ENCODE measurements around the gene CFAP65. TPM values are rescaled to one million over a fixed set of nuclear protein-coding genes. Genes with fewer than 3 reads are reported as not detected.

The CFAP65 gene
- total and polyA plus RNA-seq, 2 of the 4 experiments (the other 2 are of a cell fraction), result not detected

DNA sequence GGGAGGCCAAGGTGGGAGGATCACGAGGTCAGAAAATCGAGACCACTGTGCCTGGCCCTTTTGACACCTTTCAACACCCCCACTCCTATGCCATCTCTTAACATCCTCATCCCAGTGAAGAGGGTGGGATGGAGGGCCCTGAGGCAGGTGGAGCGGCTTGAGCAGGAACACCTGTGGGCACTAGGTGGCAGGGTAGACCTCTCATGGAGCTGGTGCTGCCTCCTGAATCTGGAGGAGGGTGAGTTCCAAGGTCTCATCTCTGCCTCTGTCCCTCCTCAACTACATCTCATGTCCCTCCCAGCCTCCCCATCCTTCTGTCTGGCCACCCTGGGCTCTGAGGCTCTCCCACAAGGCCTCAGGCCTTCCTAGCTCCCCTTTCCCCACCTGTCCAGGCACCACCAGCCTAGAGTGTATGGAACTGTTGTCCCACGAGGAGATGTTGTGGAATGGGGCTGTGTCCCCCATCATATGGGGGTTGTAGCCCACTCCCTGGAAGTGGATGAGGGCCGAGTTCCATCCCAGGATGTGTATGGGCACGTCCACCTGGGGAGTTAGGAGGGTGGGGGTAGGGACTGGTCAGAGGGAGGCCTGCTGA lies 31.1 kb downstream of the CFAP65 start:
- Histone ChIP-seq H3K9me1 (ENCODE audit: insufficient read depth, low read length) (peaks cover 3% of the 10 kb centered on the region; the same call in 1 of the 2 replicates), H3K36me3 (ENCODE audit: control insufficient read depth, insufficient read depth, low read length) (no peaks in the 10 kb centered on the region), H2BK5ac (ENCODE audit: low read depth, low read length, poor library complexity, severe bottlenecking) (no peak overlapping the region), H2BK15ac (ENCODE audit: low read depth, low read length) (no peak overlapping the region), H4K91ac (ENCODE audit: insufficient read depth, low read depth, low read length) (no peak overlapping the region), H3K4ac (ENCODE audit: low read depth, low read length) (no peak overlapping the region), H3K27me3 (ENCODE audit: control insufficient read depth, insufficient read depth, low read length) (peaks cover 39% of the 10 kb centered on the region), H3K79me1 (ENCODE audit: low read depth in 1 of 2, low read length in 2 of 2) (no peaks in the 10 kb centered on the region), H2AK9ac (replicated peaks; ENCODE audit: low read depth, low read length, poor library complexity) (no peak overlapping the region), H3K9me3 (ENCODE audit: control insufficient read depth, insufficient read depth, low read length) (no peaks in the 10 kb centered on the region), H4K8ac (ENCODE audit: low read depth in 2 of 2, low read length in 2 of 2) (no peak overlapping the region), H3K14ac (replicated peaks; ENCODE audit: low read depth, low read length) (no peak overlapping the region), H3K9ac (ENCODE audit: low read depth, low read length) (no peak overlapping the region), H2BK20ac (ENCODE audit: low read depth, low read length) (no peak overlapping the region), H3K27ac (ENCODE audit: insufficient read depth, low read length) (no peak overlapping the region), H4K20me1 (ENCODE audit: insufficient read depth, low read length) (no peaks in the 10 kb centered on the region), H3K23ac (ENCODE audit: low read depth, low read length) (no peak overlapping the region), H2BK120ac (ENCODE audit: low read depth, low read length) (no peak overlapping the region), H3K4me2 (ENCODE audit: low read depth, low read length) (no peak overlapping the region), H3K18ac (ENCODE audit: low read depth, low read length) (no peak overlapping the region), H3K4me1 (ENCODE audit: control insufficient read depth, insufficient read depth, low read length) (no peaks in the 10 kb centered on the region), H3K4me3 (ENCODE audit: insufficient read depth, low read depth, low read length) (no peak overlapping the region), H3K56ac (ENCODE audit: extremely low read depth, insufficient read depth, low read length) (no peak overlapping the region), H2AFZ (replicated peaks; ENCODE audit: low read length, poor library complexity) (no peak overlapping the region), H4K5ac (ENCODE audit: low read depth, low read length) (no peak overlapping the region), H2AK5ac (ENCODE audit: low read depth, low read length) (no peak overlapping the region)
- in situ Hi-C loops (cut with MboI; ENCODE audit: low sequenced_read_pairs) (no loop called here), intact Hi-C loops (cut with micrococcal nuclease) (no loop called here), dilution Hi-C loops (cut with HindIII; ENCODE audit: low sequenced_read_pairs, unreplicated experiment) (no loop called here)
- no peak for ATAC-seq (ENCODE audit: low read depth)
- CTCF ChIA-PET, result interaction anchor here (0.6 to 0.9 kb wide), 2 partner anchors 55 to 489 kb away, joined by 3 read pairs; partner anchors contain the start of gene GMPPA
- no peak for DNase-seq
- no TSS peak for BruUV-seq (replicated peaks)
- POLR2A ChIA-PET (ENCODE audit: unreplicated experiment), result interaction anchor here (0.6 kb wide), 1 partner anchor 13 kb away, joined by 7 read pairs; no protein-coding TSS in a partner anchor
- peak; percentile 17; the same call in 1 of the 2 replicates for TF ChIP-seq RAD21 (IDR thresholded peaks at IDR 0.05; ENCODE audit: low read length)
- no peak for TF ChIP-seq MAZ (IDR thresholded peaks at IDR 0.05; ENCODE audit: borderline replicate concordance, low read depth, low read length)
- TF ChIP-seq CTCF (conservative IDR thresholded peaks at IDR 0.05; ENCODE audit: low read depth, low read length), result peak; percentile 15; the same call in 1 of the 2 replicates
- no CpG with 5 or more reads among the region's 6 CpGs for WGBS, 2 experiments (ENCODE audit: extremely low coverage in 2 of 2, insufficient read length in 1 of 2)

Measured in IMR-90 (cell line).